ENCODE measurements around the gene MAPK10. TPM values are rescaled to one million over a fixed set of nuclear protein-coding genes. Genes with fewer than 3 reads are reported as not detected.

MAPK10 gene
- total RNA-seq, 1 experiment from 2014 or later = 5.2 TPM

DNA sequence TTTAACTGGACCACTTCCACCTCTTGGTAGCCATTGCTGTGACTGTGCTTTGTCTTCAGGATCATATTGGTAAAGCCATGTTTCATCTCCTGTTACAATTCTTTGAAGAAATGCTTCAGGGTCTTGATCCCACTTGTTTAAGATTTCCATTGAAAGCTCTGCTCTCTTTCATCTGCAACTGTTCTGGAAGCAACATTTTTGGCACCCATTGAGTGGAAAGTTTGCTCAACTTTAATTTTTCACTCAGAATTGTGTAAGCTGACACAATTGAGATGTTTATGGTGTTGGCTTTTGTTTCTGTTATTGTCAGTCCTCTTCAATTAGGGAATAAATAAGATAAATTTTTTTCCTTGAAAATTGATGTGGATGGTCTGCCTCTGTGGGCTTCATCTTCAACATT lies 237.4 kb downstream of the MAPK10 start (continued):
- TF ChIP-seq, protein P1, sequence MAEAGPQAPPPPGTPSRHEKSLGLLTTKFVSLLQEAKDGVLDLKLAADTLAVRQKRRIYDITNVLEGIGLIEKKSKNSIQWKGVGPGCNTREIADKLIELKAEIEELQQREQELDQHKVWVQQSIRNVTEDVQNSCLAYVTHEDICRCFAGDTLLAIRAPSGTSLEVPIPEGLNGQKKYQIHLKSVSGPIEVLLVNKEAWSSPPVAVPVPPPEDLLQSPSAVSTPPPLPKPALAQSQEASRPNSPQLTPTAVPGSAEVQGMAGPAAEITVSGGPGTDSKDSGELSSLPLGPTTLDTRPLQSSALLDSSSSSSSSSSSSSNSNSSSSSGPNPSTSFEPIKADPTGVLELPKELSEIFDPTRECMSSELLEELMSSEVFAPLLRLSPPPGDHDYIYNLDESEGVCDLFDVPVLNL (CRISPR knock-in tag; IDR thresholded peaks at IDR 0.05; ENCODE audit: borderline replicate concordance, low read depth) = no peak
- TF ChIP-seq ETV6 (CRISPR knock-in tag; IDR thresholded peaks at IDR 0.05) = no peak

DNA sequence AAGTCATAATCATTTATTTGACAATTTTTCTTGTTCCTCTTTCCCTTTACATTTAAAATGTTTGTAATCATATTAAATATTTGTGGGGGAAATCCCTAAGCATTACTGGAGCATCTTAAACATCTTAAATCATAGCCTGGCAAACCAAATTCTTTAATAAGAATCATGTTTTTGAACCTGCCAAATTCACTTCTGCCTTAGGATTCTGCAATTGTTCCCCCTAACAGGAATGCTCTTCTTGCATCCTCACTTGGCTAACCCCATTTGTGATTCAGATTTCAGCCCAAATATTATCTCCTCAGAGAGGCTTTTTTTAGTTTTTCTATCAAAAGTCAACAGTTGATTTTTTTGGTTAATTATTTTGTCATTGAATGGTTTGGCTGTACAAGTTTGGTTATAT lies 241.1 kb downstream of the MAPK10 start:
- ATAC-seq (no peak), DNase-seq (ENCODE audit: low spot score) (no peak)
- no peak overlapping the region for H3K4me3 Mint-ChIP-seq
- H3K36me3 Mint-ChIP-seq = peaks cover 1% of the 10 kb centered on the region; the same call in 1 of the 2 replicates
- ChIA-PET CTCF (interaction anchor here (0.6 to 0.7 kb wide), 2 partner anchors 50 to 389 kb away, joined by 3 to 5 read pairs; no protein-coding TSS in a partner anchor), POLR2A (interaction anchor here (0.7 kb wide), 1 partner anchor 12 kb away, joined by 4 read pairs; no protein-coding TSS in a partner anchor)
- TF ChIP-seq, protein P2, sequence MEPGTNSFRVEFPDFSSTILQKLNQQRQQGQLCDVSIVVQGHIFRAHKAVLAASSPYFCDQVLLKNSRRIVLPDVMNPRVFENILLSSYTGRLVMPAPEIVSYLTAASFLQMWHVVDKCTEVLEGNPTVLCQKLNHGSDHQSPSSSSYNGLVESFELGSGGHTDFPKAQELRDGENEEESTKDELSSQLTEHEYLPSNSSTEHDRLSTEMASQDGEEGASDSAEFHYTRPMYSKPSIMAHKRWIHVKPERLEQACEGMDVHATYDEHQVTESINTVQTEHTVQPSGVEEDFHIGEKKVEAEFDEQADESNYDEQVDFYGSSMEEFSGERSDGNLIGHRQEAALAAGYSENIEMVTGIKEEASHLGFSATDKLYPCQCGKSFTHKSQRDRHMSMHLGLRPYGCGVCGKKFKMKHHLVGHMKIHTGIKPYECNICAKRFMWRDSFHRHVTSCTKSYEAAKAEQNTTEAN (CRISPR knock-in tag; IDR thresholded peaks at IDR 0.05) = no peak
- no peak for TF ChIP-seq NR2C2 (CRISPR knock-in tag; IDR thresholded peaks at IDR 0.05)
- TF ChIP-seq HMGA2 (CRISPR knock-in tag; IDR thresholded peaks at IDR 0.05) = no peak
- TF ChIP-seq ZNF219 (CRISPR knock-in tag; IDR thresholded peaks at IDR 0.05; ENCODE audit: borderline replicate concordance) = no peak
- TF ChIP-seq SMAD3 (CRISPR knock-in tag; IDR thresholded peaks at IDR 0.05; ENCODE audit: borderline replicate concordance) = no peak
- H3K9me3 Mint-ChIP-seq = peaks cover 7% of the 10 kb centered on the region
- H3K27ac Mint-ChIP-seq = no peak overlapping the region
- no peaks in the 10 kb centered on the region for H3K4me1 Mint-ChIP-seq
- no peaks in the 10 kb centered on the region for H3K27me3 Mint-ChIP-seq (ENCODE audit: low read depth)

DNA sequence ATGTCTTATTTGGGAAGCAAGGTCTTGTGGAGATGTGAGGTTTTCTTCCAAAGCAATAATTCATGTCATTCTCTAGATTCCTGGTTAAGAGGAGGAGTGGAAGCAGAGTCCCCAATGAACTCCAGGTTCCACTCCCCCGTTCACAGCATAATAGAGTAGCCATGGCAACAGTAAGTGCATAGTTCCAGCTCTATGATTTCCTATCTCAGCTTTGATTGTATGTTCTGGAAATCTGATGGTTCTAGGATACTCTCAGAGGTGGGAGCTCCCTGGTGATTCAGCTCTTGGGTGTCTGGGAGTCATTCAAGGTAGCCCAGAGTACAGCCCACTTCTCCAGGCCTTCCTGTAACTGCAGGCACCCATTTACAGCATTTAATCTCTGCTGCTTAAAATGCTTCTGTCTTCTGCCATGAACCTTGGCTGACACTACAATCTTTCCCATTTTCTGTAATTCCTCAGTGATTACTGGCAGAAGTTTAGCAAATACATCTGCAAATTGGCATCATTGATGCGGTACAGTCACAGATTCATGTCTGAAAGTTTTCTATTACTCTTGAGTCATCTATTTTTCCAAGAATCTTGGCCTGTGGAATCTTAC lies 242.0 kb downstream of the MAPK10 start:
- ChIA-PET POLR2A (no interaction called here), CTCF (no interaction called here)
- Mint-ChIP-seq H3K27me3 (ENCODE audit: low read depth) (no peaks in the 10 kb centered on the region), H3K36me3 (peaks cover 8% of the 10 kb centered on the region), H3K4me3 (no peak overlapping the region), H3K4me1 (no peaks in the 10 kb centered on the region), H3K27ac (no peak overlapping the region), H3K9me3 (peaks cover 15% of the 10 kb centered on the region)
- DNase-seq (ENCODE audit: low spot score) (no peak), ATAC-seq (no peak)
- TF ChIP-seq, protein P3, sequence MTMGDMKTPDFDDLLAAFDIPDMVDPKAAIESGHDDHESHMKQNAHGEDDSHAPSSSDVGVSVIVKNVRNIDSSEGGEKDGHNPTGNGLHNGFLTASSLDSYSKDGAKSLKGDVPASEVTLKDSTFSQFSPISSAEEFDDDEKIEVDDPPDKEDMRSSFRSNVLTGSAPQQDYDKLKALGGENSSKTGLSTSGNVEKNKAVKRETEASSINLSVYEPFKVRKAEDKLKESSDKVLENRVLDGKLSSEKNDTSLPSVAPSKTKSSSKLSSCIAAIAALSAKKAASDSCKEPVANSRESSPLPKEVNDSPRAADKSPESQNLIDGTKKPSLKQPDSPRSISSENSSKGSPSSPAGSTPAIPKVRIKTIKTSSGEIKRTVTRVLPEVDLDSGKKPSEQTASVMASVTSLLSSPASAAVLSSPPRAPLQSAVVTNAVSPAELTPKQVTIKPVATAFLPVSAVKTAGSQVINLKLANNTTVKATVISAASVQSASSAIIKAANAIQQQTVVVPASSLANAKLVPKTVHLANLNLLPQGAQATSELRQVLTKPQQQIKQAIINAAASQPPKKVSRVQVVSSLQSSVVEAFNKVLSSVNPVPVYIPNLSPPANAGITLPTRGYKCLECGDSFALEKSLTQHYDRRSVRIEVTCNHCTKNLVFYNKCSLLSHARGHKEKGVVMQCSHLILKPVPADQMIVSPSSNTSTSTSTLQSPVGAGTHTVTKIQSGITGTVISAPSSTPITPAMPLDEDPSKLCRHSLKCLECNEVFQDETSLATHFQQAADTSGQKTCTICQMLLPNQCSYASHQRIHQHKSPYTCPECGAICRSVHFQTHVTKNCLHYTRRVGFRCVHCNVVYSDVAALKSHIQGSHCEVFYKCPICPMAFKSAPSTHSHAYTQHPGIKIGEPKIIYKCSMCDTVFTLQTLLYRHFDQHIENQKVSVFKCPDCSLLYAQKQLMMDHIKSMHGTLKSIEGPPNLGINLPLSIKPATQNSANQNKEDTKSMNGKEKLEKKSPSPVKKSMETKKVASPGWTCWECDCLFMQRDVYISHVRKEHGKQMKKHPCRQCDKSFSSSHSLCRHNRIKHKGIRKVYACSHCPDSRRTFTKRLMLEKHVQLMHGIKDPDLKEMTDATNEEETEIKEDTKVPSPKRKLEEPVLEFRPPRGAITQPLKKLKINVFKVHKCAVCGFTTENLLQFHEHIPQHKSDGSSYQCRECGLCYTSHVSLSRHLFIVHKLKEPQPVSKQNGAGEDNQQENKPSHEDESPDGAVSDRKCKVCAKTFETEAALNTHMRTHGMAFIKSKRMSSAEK (CRISPR knock-in tag; IDR thresholded peaks at IDR 0.05; ENCODE audit: borderline replicate concordance) = no peak
- TF ChIP-seq, protein P4, sequence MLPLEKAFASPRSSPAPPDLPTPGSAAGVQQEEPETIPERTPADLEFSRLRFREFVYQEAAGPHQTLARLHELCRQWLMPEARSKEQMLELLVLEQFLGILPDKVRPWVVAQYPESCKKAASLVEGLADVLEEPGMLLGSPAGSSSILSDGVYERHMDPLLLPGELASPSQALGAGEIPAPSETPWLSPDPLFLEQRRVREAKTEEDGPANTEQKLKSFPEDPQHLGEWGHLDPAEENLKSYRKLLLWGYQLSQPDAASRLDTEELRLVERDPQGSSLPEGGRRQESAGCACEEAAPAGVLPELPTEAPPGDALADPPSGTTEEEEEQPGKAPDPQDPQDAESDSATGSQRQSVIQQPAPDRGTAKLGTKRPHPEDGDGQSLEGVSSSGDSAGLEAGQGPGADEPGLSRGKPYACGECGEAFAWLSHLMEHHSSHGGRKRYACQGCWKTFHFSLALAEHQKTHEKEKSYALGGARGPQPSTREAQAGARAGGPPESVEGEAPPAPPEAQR (CRISPR knock-in tag; IDR thresholded peaks at IDR 0.05) = no peak
- TF ChIP-seq ZNF671 (CRISPR knock-in tag; IDR thresholded peaks at IDR 0.05) (no peak), NR1H2 (CRISPR knock-in tag; IDR thresholded peaks at IDR 0.05) (no peak), MXD4 (CRISPR knock-in tag; IDR thresholded peaks at IDR 0.05; ENCODE audit: borderline replicate concordance) (no peak), ZNF416 (CRISPR knock-in tag; IDR thresholded peaks at IDR 0.05) (no peak), JAZF1 (CRISPR knock-in tag; IDR thresholded peaks at IDR 0.05) (no peak), ZNF263 (CRISPR knock-in tag; IDR thresholded peaks at IDR 0.05; ENCODE audit: low read depth) (no peak)
- TF ChIP-seq, protein P2 (CRISPR knock-in tag; IDR thresholded peaks at IDR 0.05) = no peak
- TF ChIP-seq, protein P5, sequence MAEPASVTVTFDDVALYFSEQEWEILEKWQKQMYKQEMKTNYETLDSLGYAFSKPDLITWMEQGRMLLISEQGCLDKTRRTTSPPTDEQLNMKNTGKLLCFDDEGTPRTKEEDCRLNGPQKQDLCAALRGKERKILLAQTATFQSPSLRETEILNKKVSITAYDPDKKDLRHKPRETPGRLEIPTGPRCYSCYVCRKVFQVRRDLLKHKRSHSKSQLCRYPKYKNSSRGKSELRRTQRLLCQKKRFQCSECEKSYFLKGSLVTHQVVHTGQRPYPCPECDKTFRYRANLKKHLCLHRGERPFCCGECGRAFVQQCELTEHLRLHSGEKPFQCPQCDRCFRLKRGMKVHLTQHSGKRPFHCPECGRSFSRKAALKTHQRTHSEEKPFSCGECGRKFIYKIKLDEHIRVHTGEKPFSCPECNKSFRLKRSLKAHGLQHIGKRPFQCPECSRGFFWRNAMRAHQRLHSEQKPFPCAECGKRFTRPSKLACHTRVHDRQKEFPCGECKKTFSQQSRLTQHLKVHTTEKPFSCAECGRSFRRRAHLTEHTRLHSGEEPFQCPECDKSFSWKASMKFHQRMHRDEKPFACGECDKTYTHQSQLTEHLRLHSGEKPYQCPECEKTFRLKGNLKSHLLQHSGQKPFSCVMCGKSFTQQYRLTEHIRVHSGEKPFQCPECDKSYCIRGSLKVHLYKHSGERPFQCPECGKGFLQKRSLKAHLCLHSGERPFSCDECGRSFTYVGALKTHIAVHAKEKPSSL (CRISPR knock-in tag; conservative IDR thresholded peaks at IDR 0.05) = no peak
- TF ChIP-seq, protein P6, sequence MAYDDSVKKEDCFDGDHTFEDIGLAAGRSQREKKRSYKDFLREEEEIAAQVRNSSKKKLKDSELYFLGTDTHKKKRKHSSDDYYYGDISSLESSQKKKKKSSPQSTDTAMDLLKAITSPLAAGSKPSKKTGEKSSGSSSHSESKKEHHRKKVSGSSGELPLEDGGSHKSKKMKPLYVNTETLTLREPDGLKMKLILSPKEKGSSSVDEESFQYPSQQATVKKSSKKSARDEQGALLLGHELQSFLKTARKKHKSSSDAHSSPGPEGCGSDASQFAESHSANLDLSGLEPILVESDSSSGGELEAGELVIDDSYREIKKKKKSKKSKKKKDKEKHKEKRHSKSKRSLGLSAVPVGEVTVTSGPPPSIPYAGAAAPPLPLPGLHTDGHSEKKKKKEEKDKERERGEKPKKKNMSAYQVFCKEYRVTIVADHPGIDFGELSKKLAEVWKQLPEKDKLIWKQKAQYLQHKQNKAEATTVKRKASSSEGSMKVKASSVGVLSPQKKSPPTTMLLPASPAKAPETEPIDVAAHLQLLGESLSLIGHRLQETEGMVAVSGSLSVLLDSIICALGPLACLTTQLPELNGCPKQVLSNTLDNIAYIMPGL (CRISPR knock-in tag; IDR thresholded peaks at IDR 0.05) = no peak

Data from WTC11 (cell line).